ENCODE measurements around the gene LUZP2.
"Not testable (repeated sequence)": the region's sequence is repeated elsewhere in the genome, so short reads cannot be mapped to it uniquely, and the experiment has no call there.

Gene LUZP2

DNA sequence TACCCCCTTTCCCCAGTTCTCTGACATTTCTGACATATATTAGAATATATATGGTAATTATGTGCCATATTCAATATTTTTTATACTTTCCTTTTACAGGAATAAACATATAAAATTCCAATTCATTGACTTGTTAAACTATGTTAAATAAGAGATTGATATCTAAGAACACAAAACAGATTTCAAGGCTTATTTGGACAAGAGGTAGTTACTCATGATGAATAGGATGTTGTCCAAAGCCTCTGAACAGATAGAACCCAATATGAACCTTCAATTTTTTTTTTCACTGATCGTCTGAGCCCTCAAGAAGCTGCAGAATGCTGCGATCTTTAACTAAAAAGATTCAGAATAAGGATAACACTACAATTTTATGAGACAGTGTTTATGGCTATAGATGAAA, 340.3 kb downstream of the LUZP2 start:
- no peak for DNase-seq

DNA sequence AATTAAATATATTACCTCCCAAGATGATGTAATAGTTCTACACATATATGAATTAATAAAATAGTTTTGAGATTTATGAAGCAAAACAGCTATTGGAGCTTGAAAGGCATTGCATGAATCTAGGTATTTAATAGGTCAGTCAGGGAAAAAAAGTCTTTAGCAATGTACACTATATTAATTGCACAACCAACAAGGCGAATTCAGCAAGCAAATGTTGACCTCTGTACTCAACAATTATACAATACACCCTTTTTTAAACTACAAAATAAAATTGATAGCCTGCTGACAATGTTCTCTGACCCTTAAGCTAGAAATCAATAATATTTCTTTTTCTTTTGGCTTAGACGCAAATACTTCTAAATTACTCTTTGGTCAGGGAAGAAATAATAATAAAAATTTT, 345.5 kb downstream of the LUZP2 start:
- no peak for DNase-seq

DNA sequence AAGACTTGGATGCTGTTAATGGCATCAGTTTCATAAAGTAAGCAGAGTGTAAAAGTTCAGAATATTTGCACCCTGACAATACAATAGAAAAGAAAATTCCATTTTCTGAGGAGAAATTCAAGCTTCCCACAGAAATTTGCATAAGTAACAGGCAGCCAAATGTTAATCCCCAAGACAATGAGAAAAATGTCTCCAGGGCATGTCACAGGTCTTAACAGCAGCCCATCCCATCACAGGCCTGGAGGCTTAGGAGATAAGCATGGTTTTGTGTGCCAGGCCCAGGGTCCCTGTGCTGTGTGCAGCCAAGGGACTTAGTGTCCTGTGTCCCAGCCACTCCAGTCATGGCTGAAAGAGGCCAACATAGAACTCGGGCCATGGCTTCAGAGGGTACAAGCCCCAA, 347.6 kb downstream of the LUZP2 start:
- no peak for DNase-seq

DNA sequence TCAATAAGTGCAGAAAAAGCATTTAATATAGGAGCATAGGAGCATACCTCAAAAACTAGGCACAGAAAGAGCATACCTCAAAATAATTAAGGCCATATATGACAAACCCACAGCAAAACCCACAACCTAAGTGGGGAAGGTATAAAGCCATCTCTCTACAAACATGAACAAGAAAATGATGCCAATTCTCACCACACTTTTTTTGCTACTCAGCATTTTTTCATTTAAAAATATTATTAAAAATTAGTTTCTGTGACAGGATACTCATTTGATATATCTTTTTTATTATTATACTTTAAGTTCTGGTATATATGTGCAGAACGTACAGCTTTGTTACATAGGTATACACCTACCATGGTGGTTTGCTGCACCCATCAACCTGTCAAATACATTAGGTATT, 352.0 kb downstream of the LUZP2 start:
- DNase-seq, result no peak

DNA sequence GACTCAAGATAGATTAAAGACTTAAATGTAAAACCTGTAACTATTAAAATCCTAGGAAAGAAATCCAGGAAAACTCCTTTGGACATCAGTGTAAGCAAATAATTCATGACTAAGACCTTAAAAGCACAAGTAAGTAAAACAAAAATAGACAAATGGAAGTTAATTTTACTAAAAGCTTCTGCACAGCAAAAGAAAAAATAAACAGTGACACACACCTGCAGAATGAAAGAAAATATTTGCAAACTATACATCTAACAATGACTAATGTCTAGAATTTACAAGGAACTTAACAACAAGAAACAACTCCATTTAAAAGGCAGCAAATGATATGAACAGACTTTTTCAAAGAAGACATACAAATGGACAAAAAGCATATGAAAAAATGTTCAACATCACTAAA, 359.1 kb downstream of the LUZP2 start:
- DNase-seq, result no peak

DNA sequence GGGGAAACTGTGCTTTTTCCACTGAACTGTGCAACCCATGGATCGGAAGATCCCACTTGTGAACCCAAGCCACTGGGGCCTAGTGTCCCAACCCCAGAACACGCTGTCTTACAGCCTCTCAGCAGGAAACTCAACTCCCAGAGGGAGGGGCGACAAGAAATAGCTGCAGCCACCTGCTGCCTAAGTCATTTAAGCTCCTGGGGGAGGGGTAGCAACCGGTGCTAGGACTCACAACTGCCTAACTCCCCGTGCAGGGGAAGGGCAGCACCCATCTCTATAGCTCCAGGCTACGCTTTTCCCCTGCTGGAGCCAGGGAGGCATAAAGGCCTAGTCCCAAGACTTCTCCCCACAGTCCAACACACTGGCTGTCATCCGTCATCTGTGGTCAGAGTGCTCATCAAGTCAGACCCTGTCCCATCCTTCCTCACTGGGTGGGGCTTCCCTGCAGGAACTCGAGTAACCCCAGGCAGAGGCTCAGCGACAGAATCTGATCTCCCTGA, 363.0 kb downstream of the LUZP2 start:
- DNase-seq, result no peak

DNA sequence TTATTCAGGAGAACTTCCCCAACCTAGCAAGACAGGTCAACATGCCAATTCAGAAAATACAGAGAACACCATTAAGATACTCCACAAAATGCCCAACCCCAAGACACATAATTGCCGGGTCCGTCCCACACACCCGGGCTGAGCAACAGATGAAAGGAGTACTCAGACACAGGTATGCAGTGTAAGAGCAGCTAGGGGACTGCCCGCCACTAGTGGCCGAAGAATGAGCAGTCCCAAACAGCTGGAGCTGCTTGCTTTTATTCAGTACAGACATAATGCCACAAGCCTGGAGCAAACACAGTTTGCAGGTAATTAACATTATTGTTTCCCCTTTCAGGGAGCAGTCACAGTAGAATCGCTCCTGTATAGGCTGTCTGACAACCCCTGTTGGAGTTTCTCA, 364.6 kb downstream of the LUZP2 start:
- no peak for DNase-seq

DNA sequence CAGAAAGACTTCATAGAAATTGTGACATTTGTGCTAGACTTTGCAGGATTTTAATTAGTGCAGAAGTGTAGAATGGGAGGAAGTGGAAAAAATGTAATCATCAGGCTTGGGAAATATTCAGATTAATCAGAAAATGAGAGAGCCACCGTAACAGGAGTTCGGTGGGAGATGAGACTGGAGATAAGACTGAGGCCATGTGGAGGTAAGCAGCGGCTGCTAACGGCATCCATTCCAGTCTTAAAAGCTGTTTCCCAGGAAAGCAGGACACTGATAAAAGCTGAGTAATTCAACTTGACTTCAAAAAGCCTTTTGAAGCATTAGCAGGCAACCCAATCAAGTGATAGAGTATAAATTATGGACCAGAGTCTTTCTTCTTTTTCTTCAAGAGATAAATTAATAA, 369.9 kb downstream of the LUZP2 start:
- no peak for DNase-seq

DNA sequence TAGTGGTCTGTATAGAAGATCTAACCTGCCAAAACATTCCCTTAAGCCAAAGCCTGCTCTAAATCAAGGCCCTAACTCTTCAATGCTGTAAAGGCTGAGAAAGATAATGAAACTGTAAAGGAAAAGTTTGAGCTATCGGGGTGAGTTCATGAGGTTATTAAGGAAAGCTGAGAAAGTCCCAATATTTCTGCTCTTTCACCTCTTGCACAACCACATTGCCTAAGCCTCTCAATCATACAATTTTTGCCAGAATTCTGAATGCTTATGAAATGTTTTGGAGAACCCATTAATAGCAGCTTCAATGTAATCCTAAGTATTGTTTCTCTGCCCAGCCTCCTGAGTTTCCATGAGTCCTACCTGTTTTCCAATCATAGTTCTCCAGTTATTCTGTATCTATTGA, 373.2 kb downstream of the LUZP2 start:
- no peak for DNase-seq

DNA sequence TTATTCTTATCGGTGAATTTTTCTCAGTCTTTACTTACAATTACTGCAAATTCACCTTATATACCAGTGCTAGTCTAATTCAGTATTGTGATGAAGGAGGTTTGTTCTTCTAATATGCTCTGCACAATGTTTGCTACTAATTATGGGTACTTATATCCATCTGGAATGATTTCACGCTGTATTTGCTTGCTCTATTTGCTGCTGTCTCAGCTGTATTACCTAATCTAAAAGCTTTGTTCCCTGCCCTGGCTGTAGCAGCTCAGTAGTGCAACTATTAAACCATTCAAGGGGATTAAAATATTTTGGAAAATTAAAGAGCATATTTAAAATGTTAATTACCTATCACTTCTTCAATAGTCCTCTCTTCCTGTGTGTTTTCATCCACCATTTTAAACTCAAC, 375.3 kb downstream of the LUZP2 start:
- DNase-seq, result no peak

DNA sequence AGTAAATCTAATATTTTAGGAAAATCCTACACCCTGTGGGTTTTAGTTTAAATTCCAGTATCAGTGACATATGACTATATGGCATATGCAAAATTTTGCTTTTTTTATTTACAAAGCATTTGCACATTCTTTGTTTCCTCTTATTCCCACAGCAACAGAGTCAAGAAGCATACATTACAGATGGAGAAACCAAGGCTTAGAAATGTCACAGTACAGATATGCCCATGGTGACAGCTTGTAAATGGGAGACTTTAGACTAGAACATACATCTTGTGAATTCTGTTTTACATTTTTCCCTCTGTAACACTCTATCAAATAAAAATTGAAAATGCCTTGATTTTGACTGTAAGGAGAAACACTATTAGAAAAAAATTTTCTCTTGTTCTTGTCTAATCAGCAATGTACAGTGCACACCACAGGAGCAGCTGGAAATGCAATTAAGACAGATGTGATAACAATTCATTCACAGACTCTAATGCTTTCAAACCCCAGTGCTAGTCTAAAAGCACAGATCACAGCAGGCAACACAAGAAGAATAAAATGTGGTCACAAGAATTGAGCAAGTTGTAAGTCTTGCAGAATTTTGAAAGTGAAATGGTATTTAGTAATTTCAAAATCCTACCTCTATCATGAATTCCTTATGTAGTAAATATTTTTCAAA, 375.9 kb downstream of the LUZP2 start:
- DNase-seq, result no peak

DNA sequence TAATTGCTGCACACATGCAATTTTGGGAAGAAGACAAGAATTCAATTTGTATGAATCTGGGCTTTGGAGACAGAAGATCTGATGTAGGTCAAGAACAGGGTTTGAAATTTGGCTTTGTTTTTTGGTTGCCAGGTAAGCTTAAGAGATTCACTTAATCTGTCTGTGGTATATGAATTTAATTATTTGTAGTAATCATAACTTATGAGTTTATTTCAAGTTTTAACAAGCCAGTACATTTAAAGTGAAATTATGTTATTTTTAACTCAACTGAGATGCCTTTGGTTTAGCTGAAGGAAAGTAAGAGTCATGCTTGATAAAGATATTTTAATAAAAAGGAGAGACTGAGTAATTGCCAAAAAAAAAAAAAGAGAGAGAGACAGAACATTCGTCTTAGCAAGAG, 384.1 kb downstream of the LUZP2 start:
- DNase-seq, result no peak

DNA sequence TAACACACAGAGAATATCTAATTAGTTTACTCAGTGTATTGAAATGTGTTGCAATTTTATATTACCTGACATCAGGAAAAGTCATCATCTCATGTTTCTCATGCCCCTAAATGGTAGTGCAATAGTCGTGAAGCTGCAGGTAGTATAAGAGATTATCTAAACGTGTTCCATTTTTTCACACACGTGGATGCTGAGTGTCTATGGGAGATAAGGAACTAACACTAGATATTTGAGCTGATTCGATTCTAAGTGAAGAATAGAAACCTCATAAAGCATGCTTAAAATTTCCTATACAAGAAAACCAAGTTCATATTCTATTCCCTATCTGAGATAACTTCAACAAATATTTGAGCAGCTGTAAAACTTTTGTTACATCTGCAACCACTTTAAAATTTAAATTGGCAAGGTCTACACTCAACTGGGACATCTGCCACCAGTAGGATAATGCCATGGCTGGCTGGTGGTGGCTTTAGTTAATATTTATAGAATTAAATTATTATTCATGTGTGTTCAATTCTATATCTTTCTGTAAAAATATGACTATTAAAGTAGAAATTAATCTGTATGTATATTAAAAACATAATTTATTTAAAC, 388.8 kb downstream of the LUZP2 start:
- no peak for DNase-seq

DNA sequence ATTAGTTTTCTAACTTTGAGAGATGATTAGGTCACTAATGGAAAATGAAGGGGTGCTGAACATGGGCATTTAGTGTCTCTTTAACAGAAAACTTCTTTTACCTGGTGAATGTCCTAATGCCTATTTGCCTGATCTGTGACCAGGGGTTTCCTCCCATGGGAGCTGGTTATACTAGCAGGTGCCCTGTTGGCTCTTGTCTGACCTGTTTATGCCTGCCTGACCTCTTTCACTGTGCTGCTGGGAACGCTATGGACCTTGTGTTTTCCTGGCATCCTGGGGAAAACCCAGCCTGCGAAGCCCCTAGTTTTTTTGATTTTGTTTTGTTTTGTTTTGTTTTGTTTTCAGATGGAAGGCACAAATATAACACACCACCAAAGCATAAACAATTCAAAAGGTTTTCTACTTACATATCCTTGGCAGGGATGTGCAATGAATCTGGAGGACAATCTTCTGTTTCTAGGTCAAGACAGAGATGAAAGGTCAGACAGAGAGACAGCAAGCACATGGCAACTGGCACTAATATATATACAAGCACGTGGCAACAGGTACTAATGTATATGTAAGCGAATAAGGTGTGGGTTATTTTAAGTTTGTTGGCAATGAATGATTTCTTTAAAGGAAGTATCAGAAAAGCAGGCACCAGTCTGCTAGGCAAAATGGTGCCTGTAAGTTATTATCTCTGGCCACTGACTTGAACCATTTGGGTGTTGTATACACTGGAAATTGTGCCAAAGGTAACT, 390.2 kb downstream of the LUZP2 start:
- no peak for DNase-seq

DNA sequence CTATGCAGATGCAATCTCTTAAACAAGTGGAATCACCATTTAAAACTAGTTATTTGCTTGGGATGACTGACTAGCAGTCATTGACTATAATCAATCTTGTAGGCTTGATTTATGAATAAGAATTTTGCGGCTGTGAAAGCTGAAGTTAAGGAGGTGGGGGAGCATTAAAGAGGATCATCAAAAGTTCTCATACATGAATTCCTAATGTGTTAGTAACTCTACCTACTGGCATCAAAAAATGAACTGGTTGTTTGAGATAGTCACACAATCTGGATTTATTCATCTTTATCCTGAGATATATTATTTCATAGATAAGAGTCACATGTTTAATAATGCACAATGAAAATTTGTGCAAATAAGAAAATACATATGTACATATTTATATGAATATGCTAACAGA, 393.6 kb downstream of the LUZP2 start:
- DNase-seq, result no peak

DNA sequence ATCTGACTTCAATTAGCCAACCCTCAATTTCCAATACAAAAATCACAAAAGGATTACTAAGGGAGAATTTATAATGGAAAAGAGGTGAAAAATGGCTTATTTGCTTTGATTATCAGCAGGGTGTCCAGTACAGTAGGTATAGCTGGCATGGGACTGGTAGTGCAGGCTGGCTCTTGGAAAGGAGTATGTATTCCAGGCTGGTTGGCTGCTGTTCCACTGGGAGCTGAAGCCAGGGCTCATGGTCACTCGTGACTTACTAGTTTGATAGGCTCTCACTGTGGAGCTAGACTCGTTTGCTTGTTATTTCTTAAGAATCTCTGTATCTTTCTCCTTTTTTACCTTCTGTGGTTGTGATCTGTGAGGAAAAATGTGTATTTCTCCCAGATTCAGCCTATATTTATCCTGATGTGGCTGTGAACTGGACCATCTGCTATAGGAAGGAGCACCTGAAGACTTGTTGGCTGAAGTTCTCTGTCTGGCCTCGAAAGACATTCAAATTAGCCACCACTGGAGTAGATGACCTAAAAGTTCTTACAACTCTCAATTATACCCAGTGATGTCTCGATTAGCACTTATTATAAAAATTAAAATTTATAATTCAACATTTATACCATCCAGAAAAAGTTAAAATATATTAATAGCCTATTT, 395.1 kb downstream of the LUZP2 start:
- DNase-seq, result not testable (repeated sequence)

DNA sequence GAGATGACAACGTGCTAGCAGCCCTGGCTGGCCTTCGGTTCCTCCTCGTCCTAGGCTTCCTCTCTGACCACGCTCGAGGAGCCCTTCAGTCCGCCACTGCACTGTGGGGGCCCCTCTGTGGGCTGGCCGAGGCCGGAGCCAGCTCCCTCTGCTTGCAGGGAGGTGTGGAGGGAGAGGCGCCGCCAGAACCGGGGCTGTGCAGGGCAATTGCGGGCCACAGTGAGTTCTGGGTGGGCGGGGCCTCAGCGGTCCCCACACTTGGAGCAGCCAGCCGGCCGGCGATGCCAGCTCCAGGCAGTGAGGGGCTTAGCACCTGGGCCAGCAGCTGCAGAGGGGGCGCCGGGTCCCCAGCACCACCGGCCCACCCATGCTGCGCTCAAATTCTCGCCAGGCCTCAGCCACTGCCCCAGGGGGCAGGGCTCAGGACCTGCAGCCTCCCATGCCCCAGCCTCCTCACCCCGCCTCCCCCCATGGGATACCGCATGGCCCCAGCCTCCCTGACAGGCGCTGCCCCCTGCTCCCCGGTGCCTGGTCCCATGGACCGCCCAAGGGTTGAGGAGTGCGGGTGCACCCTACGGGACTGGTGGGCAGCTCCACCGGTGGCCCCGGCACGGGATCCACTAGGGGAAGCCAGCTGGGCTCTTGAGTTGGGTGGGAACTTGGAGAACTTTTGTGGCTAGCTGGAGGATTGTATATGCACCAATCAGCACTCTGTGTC, 399.4 kb downstream of the LUZP2 start:
- no peak for DNase-seq

DNA sequence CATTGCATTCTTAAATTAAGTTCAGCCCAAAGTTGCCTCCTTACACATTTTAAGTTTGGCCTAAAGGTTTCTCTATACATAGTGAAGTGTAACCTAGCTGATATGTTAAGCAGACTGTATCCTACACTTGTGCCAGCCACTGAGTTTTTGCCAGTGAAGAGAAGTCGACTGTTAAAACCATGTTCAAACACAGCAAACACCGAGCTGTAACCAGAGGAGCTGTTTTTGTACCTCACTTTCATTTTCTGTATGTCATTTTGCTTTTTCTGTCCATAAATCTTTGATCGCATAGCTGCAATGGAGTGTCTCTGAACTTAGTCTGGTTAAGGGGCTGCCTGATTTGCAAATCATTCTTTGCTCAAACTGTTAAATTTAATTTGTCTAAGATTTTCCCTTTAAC, 403.7 kb downstream of the LUZP2 start:
- DNase-seq, result no peak

DNA sequence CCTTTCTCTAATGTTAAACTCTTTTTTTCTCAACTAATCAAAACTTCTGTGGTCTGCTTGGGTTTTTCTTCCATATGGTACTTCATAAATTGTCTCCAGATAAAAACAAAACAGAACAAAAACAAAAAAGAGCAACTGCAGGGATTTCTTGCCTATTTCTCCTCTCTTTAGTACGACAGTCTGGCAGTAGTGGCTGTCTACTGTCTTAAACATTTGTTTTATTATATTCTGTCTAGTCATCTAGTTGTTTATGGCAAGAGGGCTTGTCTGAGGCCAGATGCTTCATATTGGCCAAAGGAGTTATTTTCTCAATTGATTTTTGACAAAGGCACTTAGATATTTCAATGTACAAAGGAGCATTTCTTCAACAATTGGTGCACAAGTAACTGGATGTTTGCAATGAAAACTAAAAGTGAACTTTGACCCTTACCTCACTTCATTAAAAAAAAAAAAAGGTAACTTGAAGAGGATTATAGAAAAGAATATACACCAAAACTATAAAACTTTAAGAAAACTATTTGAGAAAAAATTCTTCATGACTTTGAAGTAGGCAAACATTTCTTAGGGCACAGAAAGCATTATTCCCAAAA, 404.2 kb downstream of the LUZP2 start:
- no peak for DNase-seq

DNA sequence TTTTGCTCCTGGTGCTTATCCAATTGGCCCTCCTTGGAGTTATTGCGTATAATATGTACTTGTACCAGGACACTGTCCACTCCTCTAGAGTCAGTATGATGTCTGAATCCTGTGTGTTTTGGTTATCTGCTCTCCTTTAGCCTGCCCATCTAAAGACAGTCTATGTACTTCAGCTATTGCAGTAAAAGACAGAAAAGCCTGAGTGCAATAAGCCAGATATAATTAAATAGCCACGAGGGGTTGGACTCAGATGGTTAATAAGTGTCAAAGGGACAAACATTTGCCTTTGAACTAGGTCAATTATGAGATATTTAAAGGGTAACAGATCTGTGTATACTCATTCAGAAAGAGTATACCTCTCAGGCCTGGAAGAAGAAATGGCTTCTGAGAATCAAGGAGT, 406.7 kb downstream of the LUZP2 start:
- DNase-seq, result no peak

DNA sequence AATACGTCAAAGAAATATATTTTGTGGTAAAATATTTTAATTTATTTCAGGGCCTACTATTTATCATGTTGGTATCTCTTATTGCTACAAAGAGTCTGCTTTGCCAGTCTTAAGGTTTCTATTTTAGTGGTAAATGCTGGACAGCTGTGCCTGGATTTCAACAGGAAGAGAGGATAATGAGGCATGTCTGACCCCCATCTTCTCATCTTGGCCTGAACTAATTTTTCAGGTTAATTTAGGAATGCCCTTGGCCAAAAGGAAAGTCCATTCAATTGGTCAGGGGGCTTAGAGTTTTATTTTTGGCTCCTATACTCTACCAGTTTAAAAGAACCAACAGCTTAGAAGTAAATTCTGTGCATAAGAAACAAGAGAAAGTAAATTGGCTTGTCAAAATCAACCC, 428.2 kb downstream of the LUZP2 start:
- no peak for DNase-seq

DNA sequence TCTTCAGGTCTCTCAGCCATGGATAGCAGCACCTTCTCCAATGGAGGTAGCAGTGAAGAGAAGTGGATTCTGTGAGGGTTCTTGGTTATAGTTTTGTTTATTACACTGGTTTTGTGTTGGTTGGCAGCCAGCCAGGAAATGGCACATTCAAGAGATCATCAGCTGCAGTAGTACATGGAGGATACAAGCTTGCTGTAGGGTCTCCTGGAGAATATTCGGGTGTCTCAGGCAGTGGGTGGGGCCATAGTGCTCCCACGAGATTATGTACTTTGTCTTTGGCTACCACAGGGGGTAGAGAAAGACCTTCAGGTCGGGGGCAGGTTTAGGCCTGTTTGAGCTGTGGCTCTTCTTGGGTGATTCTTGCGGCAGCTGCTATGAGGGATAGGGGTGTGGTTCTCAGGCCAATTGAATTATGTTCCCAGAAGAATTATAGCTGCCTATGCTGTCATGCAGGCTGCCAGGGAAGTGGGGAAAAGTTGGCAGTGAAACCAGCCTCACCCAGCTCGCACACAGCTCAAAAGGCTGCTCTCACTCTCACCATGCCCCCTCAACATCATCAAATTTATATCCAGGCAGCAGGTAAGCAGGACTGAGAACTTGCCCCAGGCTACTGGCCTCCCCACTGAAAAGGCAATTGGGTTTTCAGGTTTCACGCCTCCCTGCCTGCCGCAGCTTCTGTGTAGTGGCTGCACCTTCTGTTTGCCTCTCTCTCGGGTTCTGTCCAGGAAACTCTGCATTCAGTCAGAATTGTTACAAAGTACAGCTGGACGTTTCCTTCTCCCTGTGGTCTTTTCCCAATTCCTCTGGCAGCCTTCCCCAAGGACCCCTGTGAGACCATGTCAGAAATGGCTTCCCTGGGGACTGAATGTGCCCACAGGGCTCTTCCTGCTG, 435.5 kb downstream of the LUZP2 start:
- no peak for DNase-seq
